NT2/D1 (cell line): Measurements from ENCODE around the gene FARS2.

Experiments used
- DNase-seq: peaks from one replicate; pipeline ENCODE4 v3.0.0-alpha.2; 2011; ENCODE audit warnings: low read depth, low spot score
- H3K27me3 ChIP-seq: 2 replicates; pipeline ENCODE4 v1.6.0; 2011; ENCODE audit warnings: mild to moderate bottlenecking; ENCODE audit not compliant: insufficient read length, insufficient read depth
- H3K36me3 ChIP-seq: 2 replicates; pipeline ENCODE4 v1.6.1; 2011; ENCODE audit warnings: mild to moderate bottlenecking, low read length, mixed read lengths; ENCODE audit not compliant: insufficient read depth, insufficient read length
- H3K4me1 ChIP-seq: 2 replicates; pipeline ENCODE4 v1.5.1; 2011; ENCODE audit not compliant: insufficient read depth, insufficient read length
- H3K4me3 ChIP-seq: 2 replicates; pipeline ENCODE4 v1.5.1; 2011; ENCODE audit warnings: low read depth; ENCODE audit not compliant: insufficient read length
- H3K9ac ChIP-seq: 2 replicates; pipeline ENCODE4 v1.6.0; 2011; ENCODE audit warnings: low read depth; ENCODE audit not compliant: insufficient read length
- H3K9me3 ChIP-seq: 2 replicates; pipeline ENCODE4 v1.5.1; 2011; ENCODE audit warnings: mild to moderate bottlenecking, low read length; ENCODE audit not compliant: insufficient read depth
- SUZ12 ChIP-seq: IDR thresholded peaks from 2 replicates; pipeline ENCODE4 v1.6.1; 2011; ENCODE audit not compliant: insufficient read length, insufficient read depth; ENCODE audit errors: extremely low read depth
- YY1 ChIP-seq: IDR thresholded peaks from 2 replicates; pipeline ENCODE4 v1.6.1; 2011; ENCODE audit not compliant: insufficient read length, insufficient read depth
- ZNF274 ChIP-seq: IDR thresholded peaks from 2 replicates; pipeline ENCODE4 v1.6.1; 2011; ENCODE audit warnings: mild to moderate bottlenecking, low read depth, low read length

The FARS2 gene

GRCh38 chr6:5325173-5325572 is 63.9 kb downstream of the FARS2 start:
- TF ChIP-seq SUZ12, result no peak
- TF ChIP-seq YY1, result no peak
- Histone ChIP-seq H3K9ac (no peak overlapping the region), H3K27me3 (no peaks in the 10 kb centered on the region), H3K4me1 (no peaks in the 10 kb centered on the region), H3K36me3 (peaks cover 16% of the 10 kb centered on the region), H3K4me3 (no peak overlapping the region), H3K9me3 (peaks cover 49% of the 10 kb centered on the region)
- DNase-seq, result no peak

- Histone ChIP-seq H3K27me3 (no peaks in the 10 kb centered on the region), H3K4me1 (no peaks in the 10 kb centered on the region), H3K9ac (no peak overlapping the region), H3K36me3 (peaks cover 16% of the 10 kb centered on the region), H3K9me3 (peaks cover 49% of the 10 kb centered on the region), H3K4me3 (no peak overlapping the region)
- no peak for DNase-seq
- TF ChIP-seq SUZ12 (no peak), YY1 (no peak), ZNF274 (no peak)
Observed at GRCh38 chr6:5326022-5326641, 64.8 kb downstream of the FARS2 start.

- no peaks in the 10 kb centered on the region for H3K4me1 ChIP-seq
- H3K36me3 ChIP-seq, result peaks cover 14% of the 10 kb centered on the region
- no peak for DNase-seq
- H3K9me3 ChIP-seq, result peaks cover 36% of the 10 kb centered on the region
- H3K4me3 ChIP-seq, result no peak overlapping the region
- H3K9ac ChIP-seq, result no peak overlapping the region
- no peaks in the 10 kb centered on the region for H3K27me3 ChIP-seq
- TF ChIP-seq ZNF274 (no peak), YY1 (no peak), SUZ12 (no peak)
Observed at GRCh38 chr6:5328800-5329199, 67.5 kb downstream of the FARS2 start.

- no peak for TF ChIP-seq YY1
- TF ChIP-seq SUZ12, result no peak
- no peak for TF ChIP-seq ZNF274
- no peak for DNase-seq
- no peaks in the 10 kb centered on the region for H3K4me1 ChIP-seq
- H3K36me3 ChIP-seq, result no peaks in the 10 kb centered on the region
- H3K27me3 ChIP-seq, result no peaks in the 10 kb centered on the region
- H3K9me3 ChIP-seq, result peaks cover 5% of the 10 kb centered on the region
- no peak overlapping the region for H3K4me3 ChIP-seq
- no peak overlapping the region for H3K9ac ChIP-seq
Observed at GRCh38 chr6:5331845-5332442, 70.6 kb downstream of the FARS2 start.

- no peak overlapping the region for H3K9ac ChIP-seq
- TF ChIP-seq SUZ12 (no peak), YY1 (no peak), ZNF274 (no peak)
- no peaks in the 10 kb centered on the region for H3K4me1 ChIP-seq
- no peaks in the 10 kb centered on the region for H3K36me3 ChIP-seq
- no peak overlapping the region for H3K4me3 ChIP-seq
- H3K9me3 ChIP-seq, result no peaks in the 10 kb centered on the region
- no peaks in the 10 kb centered on the region for H3K27me3 ChIP-seq
- DNase-seq, result no peak
Observed at GRCh38 chr6:5333658-5334057, 72.3 kb downstream of the FARS2 start.

GRCh38 chr6:5334341-5334740 is 73.0 kb downstream of the FARS2 start:
- TF ChIP-seq ZNF274, result no peak
- TF ChIP-seq SUZ12, result no peak
- TF ChIP-seq YY1, result no peak
- H3K36me3 ChIP-seq, result no peaks in the 10 kb centered on the region
- H3K27me3 ChIP-seq, result no peaks in the 10 kb centered on the region
- no peak for DNase-seq
- H3K4me1 ChIP-seq, result no peaks in the 10 kb centered on the region
- H3K4me3 ChIP-seq, result no peak overlapping the region
- H3K9ac ChIP-seq, result no peak overlapping the region
- no peaks in the 10 kb centered on the region for H3K9me3 ChIP-seq

- H3K9me3 ChIP-seq, result no peaks in the 10 kb centered on the region
- no peak overlapping the region for H3K4me3 ChIP-seq
- no peaks in the 10 kb centered on the region for H3K36me3 ChIP-seq
- H3K9ac ChIP-seq, result no peak overlapping the region
- H3K27me3 ChIP-seq, result no peaks in the 10 kb centered on the region
- no peak for DNase-seq
- TF ChIP-seq ZNF274 (no peak), YY1 (no peak), SUZ12 (no peak)
- no peaks in the 10 kb centered on the region for H3K4me1 ChIP-seq
Observed at GRCh38 chr6:5335020-5335419, 73.7 kb downstream of the FARS2 start.
